GM19463 (cell line): Measurements from ENCODE around the gene RAB2B.
"Not testable (repeated sequence)": the region's sequence is repeated elsewhere in the genome, so short reads cannot be mapped to it uniquely, and the experiment has no call there.

ENCODE experiments used
- ATAC-seq: cut with Tn5 transposase; IDR thresholded peaks from one replicate; pipeline ENCODE4 v1.9.1; 2021; ENCODE audit warnings: mild to moderate bottlenecking, moderate library complexity; ENCODE audit not compliant: unreplicated experiment

Gene RAB2B

DNA sequence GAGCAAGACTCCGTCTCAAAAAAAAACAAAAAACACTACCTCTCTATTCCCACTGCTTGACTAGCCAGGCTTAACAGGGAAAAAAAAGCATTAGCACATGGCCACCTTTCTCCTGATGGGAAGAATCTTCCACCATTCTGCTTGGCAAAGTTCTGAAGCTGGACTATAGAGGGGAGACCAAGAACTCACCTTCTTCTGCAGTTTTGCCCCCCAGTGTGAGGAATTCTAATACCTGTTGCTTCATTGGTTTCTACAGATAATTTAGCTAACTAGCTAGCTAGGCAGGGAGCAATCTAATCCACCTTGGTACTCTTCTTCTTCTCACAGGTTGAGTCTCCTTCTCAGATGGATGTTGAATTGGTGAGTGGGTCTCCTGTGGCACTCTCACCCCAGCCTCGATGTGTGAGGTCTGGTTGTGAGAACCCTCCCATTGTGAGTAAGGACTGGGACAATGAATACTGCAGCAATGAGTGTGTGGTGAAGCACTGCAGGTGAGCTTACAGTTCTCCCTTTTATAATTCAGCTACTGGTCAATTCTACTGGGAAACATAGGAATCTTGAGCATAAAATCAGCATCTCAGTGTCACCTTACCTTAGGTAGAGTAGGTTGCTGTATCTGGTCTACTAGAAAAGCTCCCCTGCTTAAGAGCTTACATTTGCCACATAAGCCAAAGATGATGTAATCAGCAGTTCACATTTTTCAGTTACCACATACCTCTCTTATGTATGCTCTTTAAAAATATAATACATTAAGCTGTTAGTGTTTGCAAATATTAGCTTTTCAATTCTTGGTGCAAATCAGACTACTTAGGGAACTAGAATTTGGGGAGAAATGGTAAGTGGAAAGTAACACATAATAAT lies 18.4 kb upstream of the RAB2B start:
- ATAC-seq, result no peak

DNA sequence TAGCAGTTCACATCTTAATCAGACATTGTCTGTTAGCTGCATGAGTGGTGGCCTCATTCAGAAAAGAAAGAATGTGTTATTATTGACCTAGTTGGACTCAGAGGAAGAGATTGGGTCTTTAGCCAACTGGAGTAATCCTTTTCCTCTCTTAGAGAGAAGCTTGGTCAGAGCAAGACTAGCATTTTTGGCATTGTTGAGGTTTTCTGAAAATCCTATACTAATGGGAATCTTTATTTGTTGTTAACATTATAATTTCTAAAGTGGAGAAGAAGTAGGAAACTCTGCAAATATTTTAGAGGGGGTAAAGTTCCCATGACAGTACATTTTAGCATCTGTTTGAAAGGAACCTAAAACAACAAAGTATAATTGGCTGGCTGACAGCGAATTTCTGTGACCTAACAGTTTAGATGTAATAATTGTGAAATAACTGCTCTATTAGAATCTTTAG lies 9.9 kb upstream of the RAB2B start:
- ATAC-seq, result no peak

DNA sequence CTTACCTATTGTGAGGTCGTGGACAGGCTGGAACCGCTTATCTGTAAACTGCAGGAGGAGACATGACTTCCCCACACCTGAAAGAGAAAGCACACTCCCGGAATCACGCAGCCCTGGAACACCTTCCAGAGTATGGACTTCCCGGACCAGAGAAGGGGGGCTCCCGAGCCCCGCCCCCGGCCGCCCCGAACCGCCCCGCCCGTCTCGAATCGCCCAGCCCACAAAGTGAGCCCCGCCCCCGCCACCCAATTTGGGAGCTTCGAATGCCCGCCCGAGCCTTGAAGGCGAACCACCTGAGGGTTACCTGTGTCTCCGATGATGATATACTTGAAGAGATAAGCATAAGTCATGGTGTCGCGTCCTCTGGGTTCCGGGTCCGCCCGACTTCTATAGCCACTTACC lies 235 bp downstream of the RAB2B start:
- ATAC-seq, result peak; percentile 25

DNA sequence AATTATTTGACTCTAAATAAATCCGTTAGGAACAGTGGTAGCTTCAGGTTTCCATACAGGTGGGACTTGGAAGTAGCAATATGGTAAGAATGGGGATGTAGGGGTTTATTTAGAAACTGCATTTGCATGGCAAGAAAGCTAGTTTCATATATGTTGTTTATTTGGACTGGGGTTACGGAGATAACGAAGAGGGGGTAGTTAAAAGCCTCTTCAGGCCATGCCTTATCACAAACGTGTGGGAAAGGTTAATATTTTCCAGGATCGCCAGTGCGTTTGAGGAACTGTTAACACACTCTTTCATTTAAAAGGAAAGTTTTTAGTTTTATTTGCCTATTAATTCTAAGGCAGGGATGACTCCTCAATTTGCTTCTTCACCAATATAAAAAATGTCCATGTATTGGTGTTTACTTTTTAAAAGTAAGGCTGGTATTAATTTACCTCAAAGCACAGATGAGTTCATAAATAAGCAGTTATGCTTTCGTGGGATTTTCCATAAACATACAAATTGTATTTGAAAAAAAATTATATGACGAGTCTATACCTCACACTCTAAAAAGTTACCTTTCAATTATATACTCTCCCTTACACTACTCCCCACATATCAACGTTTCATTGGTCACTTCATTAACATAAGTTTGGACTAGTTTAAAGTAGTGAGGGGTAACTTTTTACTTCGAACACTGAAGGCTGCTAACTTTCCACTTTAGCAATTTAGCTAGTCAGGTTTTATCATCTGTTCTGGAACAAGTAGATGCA lies 814 bp downstream of the RAB2B start:
- ATAC-seq, result no peak

DNA sequence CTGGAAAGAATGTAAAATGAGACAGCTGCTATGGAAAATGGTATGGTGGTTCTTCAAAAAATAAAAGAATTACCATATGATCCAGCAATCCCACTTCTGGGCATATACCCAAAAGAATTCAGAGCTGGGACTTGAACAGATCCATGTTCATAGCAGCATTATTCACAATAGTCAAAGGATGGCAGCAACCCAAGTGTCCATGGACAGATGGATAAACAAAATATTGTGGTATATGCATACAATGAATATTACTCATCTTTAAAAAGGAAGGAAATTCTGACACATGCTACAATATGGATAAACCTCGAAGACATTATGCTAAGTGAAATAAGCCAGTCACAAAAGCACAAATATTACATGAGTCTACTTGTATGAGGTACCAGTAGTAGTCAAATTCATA lies 9.1 kb downstream of the RAB2B start:
- no peak for ATAC-seq

DNA sequence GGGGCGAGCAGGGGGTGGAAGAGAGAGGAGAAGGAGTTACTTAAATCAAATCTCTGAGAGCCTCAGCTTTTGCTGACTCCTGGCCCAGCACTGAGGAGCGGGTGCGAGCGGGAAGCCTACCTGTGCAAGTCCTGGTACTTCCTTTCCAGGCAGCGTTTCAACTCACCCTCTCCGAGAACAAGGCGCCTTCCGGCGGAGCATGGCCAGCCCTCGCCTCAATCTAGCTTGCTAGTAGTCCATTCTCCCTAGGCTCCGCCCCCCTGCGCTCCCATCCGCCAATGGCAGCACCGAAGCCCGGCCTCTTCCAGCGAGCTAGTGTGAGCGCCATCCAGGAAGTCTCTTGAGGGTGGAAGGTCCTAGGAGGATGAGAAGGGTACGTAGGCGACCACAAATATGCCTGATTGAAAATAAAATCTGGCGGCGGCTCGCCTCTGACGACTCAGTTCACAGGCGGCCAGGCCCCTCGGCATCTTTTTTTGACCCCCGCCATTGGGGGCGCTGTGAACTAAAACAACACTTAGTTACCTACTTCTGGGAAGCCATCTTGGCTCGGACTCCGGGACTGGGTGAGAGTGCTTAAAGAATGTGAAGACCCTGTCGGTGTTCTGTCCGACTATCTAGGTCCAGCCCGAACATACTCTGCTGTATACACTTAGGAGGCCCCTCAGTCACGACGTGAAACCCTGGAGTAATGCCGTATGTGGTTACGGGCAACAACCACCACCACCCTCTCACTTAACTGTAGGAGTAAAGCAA lies 20.7 kb downstream of the RAB2B start, which contains the start of gene CHD8:
TSS of gene CHD8 (minus strand) at position 212 of the 756 bp plus-strand sequence. CDS start 24,480 bp downstream, outside the sequence.
- peak; percentile 98 for ATAC-seq

DNA sequence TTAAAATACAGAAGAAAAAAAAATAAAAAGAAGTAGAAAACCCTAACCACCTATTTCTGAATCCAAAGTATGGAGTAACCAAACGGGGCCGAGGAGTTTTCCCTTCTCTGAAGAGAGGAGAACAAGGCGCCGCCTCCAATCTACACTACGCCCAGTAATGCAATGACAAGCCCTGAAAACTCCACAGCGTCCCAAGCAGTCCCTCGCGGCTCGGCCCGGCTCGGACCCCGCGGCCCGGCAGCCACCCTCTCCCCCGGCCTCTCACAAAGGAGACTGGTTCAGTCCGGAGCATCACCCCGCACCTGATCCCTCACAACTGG lies 21.2 kb downstream of the RAB2B start:
- ATAC-seq, result peak; percentile 11

DNA sequence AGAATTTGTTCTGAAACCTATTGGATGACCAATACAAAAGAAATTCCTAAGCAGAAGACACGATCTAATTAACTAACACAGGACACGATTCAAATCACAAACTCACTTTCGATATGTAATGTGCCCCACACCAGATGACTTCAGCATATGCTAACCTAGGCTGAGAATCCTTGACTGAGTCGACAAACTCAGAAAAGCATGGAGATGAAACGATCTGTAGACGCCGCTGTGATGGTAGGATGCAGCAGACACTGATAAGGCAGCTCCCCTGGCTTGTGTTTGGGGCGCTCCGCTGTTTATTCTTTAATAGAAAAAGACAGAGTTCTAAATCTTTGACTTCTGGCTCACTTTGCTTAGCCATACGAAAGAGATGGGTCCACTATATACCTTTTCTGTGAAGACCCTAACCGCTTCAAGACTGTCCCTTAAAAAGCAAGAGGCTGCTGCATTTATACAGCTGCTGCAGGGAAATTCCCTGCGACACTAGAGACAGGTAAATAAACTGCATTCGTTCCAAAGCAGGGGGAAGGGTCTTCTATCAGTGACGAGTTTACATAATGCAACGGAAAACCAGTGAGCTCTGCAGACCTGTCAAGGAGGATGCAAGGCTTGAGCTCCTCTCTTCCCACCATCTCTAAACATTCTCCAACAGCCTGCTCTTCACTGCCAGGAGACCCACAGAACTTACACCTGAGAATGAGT lies 21.8 kb downstream of the RAB2B start:
- no peak for ATAC-seq

DNA sequence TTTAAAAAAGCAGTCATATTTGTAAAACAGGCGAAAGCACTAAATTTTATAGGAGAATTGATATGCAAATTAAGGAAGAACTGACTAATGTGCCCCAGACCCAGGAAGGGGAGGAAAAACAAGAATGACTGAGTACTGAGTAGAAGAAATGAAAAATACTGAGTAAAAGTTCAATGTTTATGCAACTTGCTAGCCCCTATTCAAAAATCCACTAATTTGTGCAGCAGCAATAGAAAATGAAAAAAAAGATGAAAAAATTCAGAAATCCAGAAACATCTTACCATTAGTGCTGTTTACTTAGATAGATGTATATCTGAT lies 26.9 kb downstream of the RAB2B start:
- no peak for ATAC-seq

DNA sequence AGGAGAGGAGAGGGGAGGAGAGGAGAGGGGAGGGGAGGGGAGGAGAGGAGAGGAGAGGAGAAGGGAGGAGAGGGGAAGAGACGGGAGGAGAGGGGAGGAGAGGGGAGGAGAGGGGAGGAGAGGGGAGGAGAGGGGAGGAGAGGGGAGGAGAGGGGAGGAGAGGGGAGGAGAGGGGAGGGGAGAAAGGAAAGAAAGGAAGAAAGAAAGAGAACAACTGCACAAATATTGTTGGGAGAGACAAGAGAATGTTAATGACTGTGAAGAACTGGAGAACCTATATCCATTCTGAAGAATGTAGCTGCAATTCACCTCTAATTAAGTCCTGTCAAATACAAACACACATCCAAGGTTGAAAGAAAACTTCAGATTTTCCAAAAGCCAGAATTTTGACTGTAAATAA lies 34.1 kb downstream of the RAB2B start:
- ATAC-seq, result not testable (repeated sequence)

DNA sequence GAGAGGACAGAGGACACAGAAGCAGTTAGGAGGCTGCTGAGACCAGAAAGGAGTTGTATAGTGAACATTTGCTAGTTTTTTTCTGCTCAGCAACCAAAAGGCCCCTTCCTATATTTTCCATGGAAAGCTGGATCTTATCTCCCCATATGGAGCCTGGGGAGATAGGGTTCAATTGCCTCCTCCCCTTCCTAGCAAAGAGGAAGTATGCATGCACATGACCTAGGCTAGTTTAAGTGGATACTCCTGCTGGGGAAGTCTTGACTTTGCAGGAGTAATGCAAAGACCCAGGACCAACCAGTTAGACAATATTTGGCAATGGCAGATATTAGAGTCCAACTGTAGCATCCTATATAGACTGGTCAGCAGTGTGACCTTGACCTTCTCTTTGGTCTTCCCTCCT lies 35.9 kb downstream of the RAB2B start:
- no peak for ATAC-seq

DNA sequence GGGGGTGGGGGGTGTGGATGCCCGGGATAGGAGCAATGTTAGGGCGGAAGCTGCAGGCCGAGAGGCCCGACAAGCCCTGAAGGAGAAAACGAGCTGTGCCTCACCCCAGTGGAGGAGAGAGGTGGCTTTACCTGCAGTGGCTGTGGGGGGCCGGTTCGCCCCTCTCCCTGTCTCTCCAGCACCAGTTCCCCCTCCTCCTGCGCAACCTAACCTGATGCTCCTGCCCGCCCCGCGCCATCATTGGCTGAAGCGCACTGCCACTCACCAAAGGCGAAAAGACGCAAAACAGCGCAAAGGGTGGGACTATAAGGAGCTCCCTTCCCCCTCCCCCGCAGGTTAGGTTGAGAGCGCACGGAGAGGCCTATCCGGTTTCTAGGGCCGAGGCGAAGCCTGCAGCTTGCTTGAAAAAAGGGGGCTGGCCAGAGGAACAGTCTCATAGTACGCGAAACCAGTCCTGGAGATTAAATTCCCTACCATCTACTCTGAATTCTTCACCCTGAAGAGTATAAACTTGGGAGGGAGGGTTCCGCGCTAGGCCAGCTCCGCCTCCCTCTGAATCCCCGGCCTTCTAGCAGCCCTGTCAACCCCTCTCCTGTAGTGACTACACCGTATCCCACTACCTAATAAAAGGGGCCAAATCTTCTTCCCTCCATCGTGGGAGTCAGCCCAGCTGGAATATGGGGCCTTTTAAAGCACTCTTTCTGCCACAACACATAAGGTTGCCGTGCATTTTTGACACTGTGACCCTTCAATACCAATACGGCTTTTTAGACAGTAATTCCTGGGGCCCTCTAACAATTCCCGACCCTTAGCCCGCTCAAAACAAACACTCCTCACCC lies 39.5 kb downstream of the RAB2B start:
- ATAC-seq, result peak; percentile 99

DNA sequence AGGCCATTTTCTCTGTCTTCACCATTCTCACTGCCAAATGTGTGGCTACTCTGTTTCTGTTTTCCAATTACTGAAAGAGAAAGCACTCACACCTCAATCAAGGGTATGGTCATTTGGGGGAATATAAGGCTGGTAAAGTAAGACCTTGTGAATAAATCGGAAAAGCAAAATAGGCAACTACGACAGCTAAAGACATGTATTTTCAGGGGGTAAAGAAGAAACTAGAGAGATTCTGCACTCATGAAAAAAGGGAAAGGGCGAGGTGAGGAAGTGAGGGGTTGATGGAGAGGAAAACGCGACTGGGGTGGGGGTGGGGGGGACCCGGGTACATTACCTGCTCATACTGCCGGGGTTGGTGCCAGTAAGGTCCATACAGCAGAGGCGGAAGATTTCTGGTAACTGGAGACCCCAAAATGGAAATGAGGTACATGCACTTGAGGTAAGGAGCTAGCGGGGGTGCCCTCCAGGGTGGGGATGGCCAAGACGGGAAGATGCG lies 40.1 kb downstream of the RAB2B start:
- ATAC-seq, result no peak

DNA sequence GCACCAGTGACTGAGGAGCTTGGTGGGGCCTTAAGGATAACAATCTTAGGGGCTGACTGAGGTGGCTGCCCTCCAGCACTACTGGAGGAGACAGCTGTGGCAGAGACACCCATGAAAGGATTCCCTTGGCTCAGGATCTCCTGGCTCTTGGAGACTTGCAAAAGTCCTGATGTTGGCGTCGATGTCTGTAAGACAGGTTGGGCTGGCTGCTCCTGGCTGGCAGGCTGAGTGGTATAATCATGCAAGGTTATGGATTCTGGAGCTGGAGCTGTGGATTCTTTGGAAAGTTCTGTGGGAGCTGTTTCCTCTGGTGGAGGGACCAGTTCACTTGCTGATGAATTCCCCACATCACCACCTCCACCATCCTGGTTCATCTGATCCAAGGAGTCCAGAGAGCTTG lies 45.6 kb downstream of the RAB2B start:
- no peak for ATAC-seq

DNA sequence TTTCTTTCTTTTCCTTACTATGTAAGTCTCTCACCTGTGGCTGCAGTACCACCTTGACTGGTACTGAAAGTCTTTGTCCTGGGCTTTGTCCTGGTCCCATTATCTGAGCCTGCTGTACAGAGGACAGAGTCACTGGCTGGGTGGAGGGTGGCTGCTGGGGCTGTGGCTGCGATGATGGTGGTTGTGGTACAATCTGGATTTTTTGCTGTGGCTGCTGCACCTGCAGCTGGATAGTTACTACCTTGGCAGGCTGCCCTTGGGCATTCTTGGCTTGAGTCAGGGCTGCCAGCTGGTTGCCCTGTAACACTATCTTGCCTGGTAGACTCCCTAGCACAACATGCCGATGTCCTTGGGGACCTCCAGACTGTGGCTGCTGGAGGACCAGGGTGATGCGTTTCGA lies 47.8 kb downstream of the RAB2B start:
- no peak for ATAC-seq

DNA sequence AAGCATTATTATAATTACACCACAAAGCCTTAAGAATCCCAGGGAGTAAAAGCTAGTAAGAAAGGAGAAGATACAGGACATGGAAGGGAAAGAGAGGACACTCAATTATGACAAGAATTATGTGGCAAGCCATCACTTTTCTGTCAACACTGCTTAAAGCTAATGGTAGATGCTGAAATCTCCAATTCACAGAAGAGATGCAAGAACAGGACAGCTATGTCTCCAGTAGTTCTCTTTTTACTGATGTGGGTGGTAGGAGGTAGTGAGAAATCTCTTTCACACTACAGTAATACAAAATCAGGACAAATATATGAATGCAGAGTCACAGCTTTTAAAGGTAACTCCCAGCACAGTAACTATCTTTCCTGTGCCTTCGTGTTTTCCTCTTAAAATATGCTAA lies 50.1 kb downstream of the RAB2B start:
- ATAC-seq, result no peak

DNA sequence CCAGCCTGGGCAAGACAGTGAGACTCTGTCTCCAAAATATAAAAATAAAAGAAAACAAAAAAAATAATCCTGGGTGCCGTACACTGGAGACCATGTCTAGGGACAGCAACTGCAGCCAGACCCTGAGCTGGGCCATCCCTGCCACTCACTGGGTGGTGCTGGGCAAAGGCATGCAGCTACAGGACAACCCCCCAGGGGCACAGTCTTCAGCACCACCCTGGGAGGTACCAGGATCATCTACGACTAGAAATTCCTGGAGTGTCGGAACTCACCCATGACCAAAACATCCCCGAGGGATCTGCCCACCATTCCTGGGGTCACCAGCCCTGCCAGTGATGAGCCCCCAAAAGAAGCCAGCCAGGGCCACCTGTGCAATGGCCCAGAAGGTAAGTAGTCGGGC lies 57.2 kb downstream of the RAB2B start:
- ATAC-seq, result no peak

DNA sequence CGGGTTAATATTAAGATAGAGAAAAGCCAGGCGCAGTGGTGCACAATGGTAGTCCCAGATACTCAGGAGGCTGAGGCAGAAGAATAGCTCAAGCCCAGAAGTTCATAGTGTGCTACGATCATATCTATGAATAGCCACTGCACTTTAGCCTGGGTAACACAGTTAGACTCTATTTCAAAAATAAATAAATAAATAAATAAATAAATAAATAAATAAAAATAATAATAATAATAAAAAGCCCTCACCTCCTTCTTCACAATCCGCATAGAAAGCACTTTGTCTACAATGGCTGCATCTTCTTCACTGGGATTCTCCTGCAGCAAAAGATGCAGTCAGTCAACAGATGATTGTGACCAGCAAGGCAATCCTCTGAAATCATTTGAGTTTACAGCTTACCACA lies 61.4 kb downstream of the RAB2B start:
- ATAC-seq, result no peak

DNA sequence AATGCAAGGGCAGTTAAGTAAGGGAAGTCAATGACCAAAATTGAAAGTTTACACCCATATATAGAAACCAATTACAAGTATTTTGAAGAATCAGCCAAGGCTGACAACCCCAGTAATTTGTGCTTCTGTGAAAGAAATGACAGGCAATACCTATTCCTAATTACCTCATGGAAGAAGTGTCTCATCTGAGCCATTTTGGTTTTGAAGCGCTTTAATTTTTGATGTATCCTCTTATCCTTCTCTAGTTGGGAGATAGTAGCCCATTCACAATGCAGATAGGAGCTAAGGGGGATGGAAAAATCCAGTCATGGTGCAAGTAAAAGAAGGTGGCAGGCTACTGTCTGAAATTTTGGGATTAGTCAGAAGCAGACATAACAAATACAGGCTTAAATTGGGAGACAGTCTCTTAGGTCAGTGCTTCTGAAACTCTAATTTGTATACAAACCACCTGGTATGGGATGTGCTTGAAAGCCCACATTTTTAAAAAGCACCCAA lies 62.6 kb downstream of the RAB2B start:
- ATAC-seq, result no peak
